ENCODE results near the gene SLC7A14.

SLC7A14 gene

DNA sequence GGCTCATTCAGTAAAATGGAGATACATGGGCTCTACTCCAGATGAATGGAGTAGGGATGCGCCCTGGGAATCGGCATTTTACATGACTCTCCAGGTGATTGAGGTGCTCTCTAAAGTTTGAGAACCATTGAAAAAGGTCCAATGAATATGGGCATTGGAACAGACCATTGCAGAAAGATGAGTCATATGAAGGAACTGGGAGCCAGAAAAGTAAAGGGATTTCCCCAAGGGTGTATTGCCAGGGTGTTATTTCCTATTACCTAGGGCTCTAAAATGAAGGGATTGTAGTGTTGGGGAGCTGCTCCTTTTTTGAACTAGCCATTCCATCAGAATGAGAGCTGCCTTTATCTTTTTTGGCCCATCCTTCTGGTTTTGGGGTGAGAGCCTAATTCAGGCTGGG lies 145.5 kb downstream of the SLC7A14 start:
- no peak for DNase-seq

DNA sequence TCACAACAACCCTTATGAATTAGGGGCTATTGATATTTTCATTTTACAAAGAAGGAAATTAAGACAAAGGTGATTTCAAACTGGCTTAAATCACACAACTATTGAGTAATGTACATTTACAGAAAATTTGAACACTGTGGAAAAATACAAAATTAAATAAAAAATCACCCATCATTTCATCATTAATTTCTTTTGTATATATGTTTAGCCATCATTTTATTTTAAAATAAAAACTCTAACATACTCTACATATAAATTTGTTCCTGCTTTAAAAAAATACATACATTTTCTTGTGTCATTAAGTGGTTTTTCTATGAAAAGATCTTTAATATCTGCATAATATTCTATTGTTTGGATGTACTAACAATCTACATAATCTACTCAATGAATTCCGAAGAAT lies 147.0 kb downstream of the SLC7A14 start:
- Histone ChIP-seq H3K9me2 (replicated peaks; ENCODE audit: insufficient read depth, low read length) (no peaks in the 10 kb centered on the region), H4K20me1 (ENCODE audit: insufficient read depth, low read length) (no peaks in the 10 kb centered on the region), H3K79me2 (ENCODE audit: low read length) (no peaks in the 10 kb centered on the region), H3K4me2 (ENCODE audit: low read depth, low read length) (no peak overlapping the region), H2AFZ (ENCODE audit: low read length) (no peak overlapping the region), H3K36me3 (replicated peaks; ENCODE audit: insufficient read depth, low read length) (no peaks in the 10 kb centered on the region), H3K27me3 (replicated peaks; ENCODE audit: insufficient read depth, low read length) (no peaks in the 10 kb centered on the region), H3K9ac (ENCODE audit: low read length) (no peak overlapping the region), H3K9me3 (replicated peaks; ENCODE audit: insufficient read depth, low read length) (no peaks in the 10 kb centered on the region), H3K4me3 (ENCODE audit: low read length) (no peak overlapping the region), H3K27ac (ENCODE audit: low read length) (no peak overlapping the region), H3F3A (ENCODE audit: insufficient read depth, low read length) (no peaks in the 10 kb centered on the region), H3K4me1 (ENCODE audit: low read length) (no peaks in the 10 kb centered on the region)
- DNase-seq = no peak
- TF ChIP-seq, protein P1, sequence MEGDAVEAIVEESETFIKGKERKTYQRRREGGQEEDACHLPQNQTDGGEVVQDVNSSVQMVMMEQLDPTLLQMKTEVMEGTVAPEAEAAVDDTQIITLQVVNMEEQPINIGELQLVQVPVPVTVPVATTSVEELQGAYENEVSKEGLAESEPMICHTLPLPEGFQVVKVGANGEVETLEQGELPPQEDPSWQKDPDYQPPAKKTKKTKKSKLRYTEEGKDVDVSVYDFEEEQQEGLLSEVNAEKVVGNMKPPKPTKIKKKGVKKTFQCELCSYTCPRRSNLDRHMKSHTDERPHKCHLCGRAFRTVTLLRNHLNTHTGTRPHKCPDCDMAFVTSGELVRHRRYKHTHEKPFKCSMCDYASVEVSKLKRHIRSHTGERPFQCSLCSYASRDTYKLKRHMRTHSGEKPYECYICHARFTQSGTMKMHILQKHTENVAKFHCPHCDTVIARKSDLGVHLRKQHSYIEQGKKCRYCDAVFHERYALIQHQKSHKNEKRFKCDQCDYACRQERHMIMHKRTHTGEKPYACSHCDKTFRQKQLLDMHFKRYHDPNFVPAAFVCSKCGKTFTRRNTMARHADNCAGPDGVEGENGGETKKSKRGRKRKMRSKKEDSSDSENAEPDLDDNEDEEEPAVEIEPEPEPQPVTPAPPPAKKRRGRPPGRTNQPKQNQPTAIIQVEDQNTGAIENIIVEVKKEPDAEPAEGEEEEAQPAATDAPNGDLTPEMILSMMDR (IDR thresholded peaks at IDR 0.05; ENCODE audit: low read length) = no peak
- TF ChIP-seq EZH2 (optimal IDR thresholded peaks at IDR 0.05; ENCODE audit: low read depth, low read length) = no peak
- no peak for TF ChIP-seq EZH2phosphoT487 (IDR thresholded peaks at IDR 0.05; ENCODE audit: low read length)

More for the DNA sequence above, 145.5 kb downstream of the SLC7A14 start:
- Histone ChIP-seq H3K27ac (ENCODE audit: low read length) (no peak overlapping the region), H3K9me2 (replicated peaks; ENCODE audit: insufficient read depth, low read length) (no peaks in the 10 kb centered on the region), H3K36me3 (replicated peaks; ENCODE audit: insufficient read depth, low read length) (no peaks in the 10 kb centered on the region), H3K4me3 (ENCODE audit: low read length) (no peak overlapping the region), H3K4me2 (ENCODE audit: low read depth, low read length) (no peak overlapping the region), H3K9ac (ENCODE audit: low read length) (no peak overlapping the region), H3F3A (ENCODE audit: insufficient read depth, low read length) (no peaks in the 10 kb centered on the region), H2AFZ (ENCODE audit: low read length) (no peak overlapping the region), H3K9me3 (replicated peaks; ENCODE audit: insufficient read depth, low read length) (no peaks in the 10 kb centered on the region), H3K27me3 (replicated peaks; ENCODE audit: insufficient read depth, low read length) (no peaks in the 10 kb centered on the region), H4K20me1 (ENCODE audit: insufficient read depth, low read length) (no peaks in the 10 kb centered on the region), H3K4me1 (ENCODE audit: low read length) (no peaks in the 10 kb centered on the region), H3K79me2 (ENCODE audit: low read length) (no peaks in the 10 kb centered on the region)
- TF ChIP-seq, protein P1 (IDR thresholded peaks at IDR 0.05; ENCODE audit: low read length) = no peak
- TF ChIP-seq EZH2 (optimal IDR thresholded peaks at IDR 0.05; ENCODE audit: low read depth, low read length) (no peak), EZH2phosphoT487 (IDR thresholded peaks at IDR 0.05; ENCODE audit: low read length) (no peak)

DNA sequence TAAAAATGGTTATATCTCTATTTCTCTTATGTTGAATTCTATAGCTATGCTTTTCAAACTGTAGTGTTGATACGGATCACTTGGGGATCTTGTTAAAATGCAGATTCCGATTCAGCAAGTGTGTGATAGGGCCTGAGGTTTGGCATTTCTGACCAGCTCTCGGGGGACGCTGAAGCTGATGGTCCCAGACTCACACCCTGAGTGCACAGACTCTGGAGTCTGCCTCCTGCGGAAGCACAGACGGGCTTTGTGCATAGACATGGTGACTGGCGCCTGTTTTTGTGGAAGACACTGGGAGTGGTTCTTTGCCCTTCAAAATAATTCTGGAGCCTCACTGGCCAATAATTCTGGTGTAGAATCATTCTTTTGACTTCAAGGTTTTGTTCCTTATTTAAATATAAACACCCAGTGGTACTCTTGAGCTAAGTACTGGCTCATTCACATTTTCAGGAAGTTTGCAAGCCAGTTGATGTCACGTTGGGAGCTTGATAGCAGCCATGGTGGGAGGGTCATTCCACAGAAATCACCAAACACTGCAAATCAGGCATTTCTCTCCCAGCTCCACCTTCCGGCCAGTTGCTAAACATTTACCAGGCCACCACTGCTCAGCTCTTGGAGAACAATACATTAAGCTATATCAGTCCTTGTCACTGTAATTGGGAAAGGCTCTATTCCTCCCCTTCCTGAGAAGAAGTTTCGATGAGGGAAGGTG lies 148.0 kb downstream of the SLC7A14 start:
- no peak overlapping the region for H3K27ac ChIP-seq (ENCODE audit: low read length)
- no peak overlapping the region for H3K4me3 ChIP-seq (ENCODE audit: low read length)
- H3K9me2 ChIP-seq (replicated peaks; ENCODE audit: insufficient read depth, low read length) = no peaks in the 10 kb centered on the region
- TF ChIP-seq EZH2 (optimal IDR thresholded peaks at IDR 0.05; ENCODE audit: low read depth, low read length) = no peak
- TF ChIP-seq, protein P1 (IDR thresholded peaks at IDR 0.05; ENCODE audit: low read length) = no peak
- no peak for TF ChIP-seq EZH2phosphoT487 (IDR thresholded peaks at IDR 0.05; ENCODE audit: low read length)
- DNase-seq = no peak
- H3K4me1 ChIP-seq (ENCODE audit: low read length) = no peaks in the 10 kb centered on the region
- no peak overlapping the region for H3K4me2 ChIP-seq (ENCODE audit: low read depth, low read length)
- H3K79me2 ChIP-seq (ENCODE audit: low read length) = no peaks in the 10 kb centered on the region
- H3K36me3 ChIP-seq (replicated peaks; ENCODE audit: insufficient read depth, low read length) = no peaks in the 10 kb centered on the region
- no peaks in the 10 kb centered on the region for H3K9me3 ChIP-seq (replicated peaks; ENCODE audit: insufficient read depth, low read length)
- no peak overlapping the region for H3K9ac ChIP-seq (ENCODE audit: low read length)
- no peaks in the 10 kb centered on the region for H3K27me3 ChIP-seq (replicated peaks; ENCODE audit: insufficient read depth, low read length)
- H4K20me1 ChIP-seq (ENCODE audit: insufficient read depth, low read length) = no peaks in the 10 kb centered on the region
- no peaks in the 10 kb centered on the region for H3F3A ChIP-seq (ENCODE audit: insufficient read depth, low read length)
- no peak overlapping the region for H2AFZ ChIP-seq (ENCODE audit: low read length)
